GM19099 (cell line): Measurements from ENCODE around the gene HEXD.
A peak's percentile ranks its signal among the peaks of the same experiment; 100 is the strongest.

ENCODE experiments used
- POLR2A ChIP-seq: IDR thresholded peaks from 3 replicates; pipeline ENCODE4 v1.6.1; 2011; ENCODE audit warnings: low read depth; ENCODE audit not compliant: insufficient read length; ENCODE audit errors: extremely low read depth

HEXD gene

GRCh38 chr17:82418001-82418986 lies at the start of gene HEXD, which contains the start of gene OGFOD3:
Gene HEXD (plus strand): TSS chr17:82418347. CDS start chr17:82419800, 1,453 bp downstream.
Gene OGFOD3 (minus strand): TSS chr17:82418586. CDS start chr17:82418485, 101 bp downstream.
- peak; percentile 86 for TF ChIP-seq POLR2A

DNA sequence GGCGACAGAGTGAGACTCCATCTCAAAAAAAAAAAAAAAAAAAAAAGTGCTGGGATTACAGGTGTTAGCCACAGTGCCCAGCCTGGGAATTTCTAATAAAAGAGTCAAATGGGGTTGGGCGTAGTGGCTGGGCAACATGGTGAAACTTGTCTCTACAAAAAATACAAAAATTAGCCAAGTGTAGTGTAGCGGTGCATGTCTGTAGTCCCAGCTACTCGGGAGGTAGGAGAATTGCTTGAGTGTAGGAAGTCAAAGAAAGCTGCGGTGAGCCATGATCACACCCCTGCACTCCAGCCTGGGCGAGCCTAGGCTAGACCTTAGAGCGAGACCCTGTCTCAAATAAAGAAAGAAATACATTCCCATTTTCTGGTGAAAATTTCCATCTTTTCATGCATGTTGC lies 48.9 kb upstream of the HEXD start:
- no peak for TF ChIP-seq POLR2A

DNA sequence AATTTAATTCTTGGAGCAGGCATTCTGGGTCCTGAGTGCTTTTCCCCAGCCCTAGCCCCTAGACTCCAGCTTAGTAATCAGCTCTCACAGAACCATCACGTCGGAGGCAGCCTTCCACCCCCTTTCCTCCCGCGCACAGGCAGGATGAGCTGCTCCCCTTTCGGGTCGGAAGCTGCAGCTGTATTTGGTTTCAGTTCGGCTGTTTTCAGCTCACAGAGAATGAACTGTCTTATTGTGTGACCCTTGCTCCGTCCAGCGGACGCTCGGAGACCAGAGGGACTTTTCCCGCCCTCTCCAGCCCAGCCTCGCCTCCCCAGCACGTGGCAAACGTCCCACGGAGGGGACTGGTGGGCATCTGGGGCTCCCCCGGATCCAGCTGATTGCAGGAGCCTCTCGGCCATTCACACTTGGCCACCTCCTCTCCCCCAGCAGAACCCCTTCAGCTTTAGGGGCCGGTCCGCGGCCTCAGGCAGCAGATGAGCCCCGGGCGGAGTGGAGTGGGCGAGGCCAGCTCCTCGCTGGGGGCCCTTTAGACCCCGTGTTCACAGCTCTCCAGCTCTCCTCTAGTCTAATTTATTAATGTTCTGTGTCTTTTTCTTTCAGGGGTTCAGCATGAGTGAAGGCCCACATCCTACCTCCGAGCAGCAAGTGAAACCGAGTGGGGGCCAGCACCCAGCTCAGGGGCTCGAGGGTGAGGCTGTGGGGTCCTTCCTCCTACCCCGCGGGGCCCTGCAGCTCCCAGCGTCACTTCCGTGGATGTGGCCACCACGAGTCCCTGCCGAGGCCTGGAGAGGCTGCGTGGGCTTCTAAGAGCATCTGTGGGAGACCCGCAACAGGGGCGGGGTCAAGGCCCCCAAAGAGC lies 47.4 kb upstream of the HEXD start:
- TF ChIP-seq POLR2A, result no peak

- no peak for TF ChIP-seq POLR2A
Observed at GRCh38 chr17:82371333-82372248, 46.6 kb upstream of the HEXD start, which contains the start of gene UTS2R. Gene UTS2R (plus strand): TSS chr17:82371765. CDS start chr17:82374325, 2,560 bp downstream.

GRCh38 chr17:82372249-82373071 lies 45.7 kb upstream of the HEXD start:
- TF ChIP-seq POLR2A, result no peak

- TF ChIP-seq POLR2A, result no peak
Observed at GRCh38 chr17:82373731-82374625, 44.2 kb upstream of the HEXD start.

DNA sequence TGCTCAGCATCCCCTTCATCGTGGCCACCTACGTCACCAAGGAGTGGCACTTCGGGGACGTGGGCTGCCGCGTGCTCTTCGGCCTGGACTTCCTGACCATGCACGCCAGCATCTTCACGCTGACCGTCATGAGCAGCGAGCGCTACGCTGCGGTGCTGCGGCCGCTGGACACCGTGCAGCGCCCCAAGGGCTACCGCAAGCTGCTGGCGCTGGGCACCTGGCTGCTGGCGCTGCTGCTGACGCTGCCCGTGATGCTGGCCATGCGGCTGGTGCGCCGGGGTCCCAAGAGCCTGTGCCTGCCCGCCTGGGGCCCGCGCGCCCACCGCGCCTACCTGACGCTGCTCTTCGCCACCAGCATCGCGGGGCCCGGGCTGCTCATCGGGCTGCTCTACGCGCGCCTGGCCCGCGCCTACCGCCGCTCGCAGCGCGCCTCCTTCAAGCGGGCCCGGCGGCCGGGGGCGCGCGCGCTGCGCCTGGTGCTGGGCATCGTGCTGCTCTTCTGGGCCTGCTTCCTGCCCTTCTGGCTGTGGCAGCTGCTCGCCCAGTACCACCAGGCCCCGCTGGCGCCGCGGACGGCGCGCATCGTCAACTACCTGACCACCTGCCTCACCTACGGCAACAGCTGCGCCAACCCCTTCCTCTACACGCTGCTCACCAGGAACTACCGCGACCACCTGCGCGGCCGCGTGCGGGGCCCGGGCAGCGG lies 43.4 kb upstream of the HEXD start:
- no peak for TF ChIP-seq POLR2A

GRCh38 chr17:82375359-82376041 lies 42.6 kb upstream of the HEXD start:
- no peak for TF ChIP-seq POLR2A

- no peak for TF ChIP-seq POLR2A
Observed at GRCh38 chr17:82376042-82376730, 42.0 kb upstream of the HEXD start.

- TF ChIP-seq POLR2A, result no peak
Observed at GRCh38 chr17:82377924-82378740, 40.0 kb upstream of the HEXD start.
